ENCODE data around the gene PMM2. TPM values are rescaled to one million over a fixed set of nuclear protein-coding genes. Genes with fewer than 3 reads are reported as not detected.
A peak's percentile ranks its signal among the peaks of the same experiment; 100 is the strongest.

PMM2 gene
- total RNA-seq, 1 experiment from 2014 or later = 53.3 TPM

- Histone ChIP-seq H3K9me2 (ENCODE audit: insufficient read depth) (no peaks in the 10 kb centered on the region), H3K4me2 (ENCODE audit: low read length) (no peak overlapping the region; the same call in 1 of the 2 replicates), H3K79me2 (ENCODE audit: insufficient read depth, low read length) (peaks cover 74% of the 10 kb centered on the region), H3K4me1 (ENCODE audit: control insufficient read depth in 1 of 2, insufficient read depth in 2 of 2, low read length in 2 of 2) (peaks cover 51 to 67% of the 10 kb centered on the region in 2 experiments), H3K4me3 (replicated peaks in 1 of 2; ENCODE audit: low read depth in 1 of 2, low read length in 2 of 2) (no peak overlapping the region), H3K27ac (ENCODE audit: low read depth, low read length) (peak overlapping the region; percentile 45; the same call in 1 of the 2 replicates), H4K20me1 (ENCODE audit: insufficient read depth) (no peaks in the 10 kb centered on the region; the same call in 1 of the 2 replicates), H3K9ac (ENCODE audit: low read length) (no peak overlapping the region), H3K36me3 (ENCODE audit: control insufficient read depth in 1 of 2, insufficient read depth in 2 of 2, low read length in 2 of 2) (no peaks in the 10 kb centered on the region), H2AFZ (ENCODE audit: low read depth, low read length, poor library complexity, severe bottlenecking) (no peak overlapping the region), H3K27me3 (ENCODE audit: insufficient read depth, low read length) (no peaks in the 10 kb centered on the region), H3K9me3 (ENCODE audit: control insufficient read depth in 1 of 2, insufficient read depth in 1 of 2, low read depth in 1 of 2, low read length in 2 of 2) (no peaks in the 10 kb centered on the region)
- ChIA-PET RAD21 (ENCODE audit: low non-redundant PET in 1 of 2, low total read pairs in 2 of 2, uncharacterized antibody in 2 of 2, unreplicated experiment in 2 of 2) (no interaction called here), POLR2A (interaction anchor here (0.7 kb wide), 1 partner anchor 9 kb away, joined by 3 read pairs; no protein-coding TSS in a partner anchor), CTCF (interaction anchor here (0.8 to 1.1 kb wide), 2 partner anchors 15 to 274 kb away, joined by 3 read pairs; no protein-coding TSS in a partner anchor)
- no peak for TF ChIP-seq CEBPB (IDR thresholded peaks at IDR 0.05; ENCODE audit: low read depth)
- TF ChIP-seq MAX (IDR thresholded peaks at IDR 0.05) = no peak
- TF ChIP-seq ZBTB33 (IDR thresholded peaks at IDR 0.05; ENCODE audit: extremely low read depth, insufficient replicate concordance, low read length) = no peak
- TF ChIP-seq POLR2AphosphoS5 (IDR thresholded peaks at IDR 0.05; ENCODE audit: low read depth, low read length) = no peak
- TF ChIP-seq CBX3 (IDR thresholded peaks at IDR 0.05; ENCODE audit: low read depth) = no peak
- TF ChIP-seq CTCF (IDR thresholded peaks at IDR 0.05 in 2 of 3, conservative IDR thresholded peaks at IDR 0.05 in 1 of 3; ENCODE audit: borderline replicate concordance in 1 of 3, insufficient read depth in 1 of 3, low read depth in 2 of 3, low read length in 2 of 3) = no peak
- TF ChIP-seq EZH2 (IDR thresholded peaks at IDR 0.05) = no peak
- TF ChIP-seq ATF3 (IDR thresholded peaks at IDR 0.05) = no peak
- no peak for TF ChIP-seq EZH2phosphoT487 (IDR thresholded peaks at IDR 0.05; ENCODE audit: borderline replicate concordance)
- TF ChIP-seq ZFX (IDR thresholded peaks at IDR 0.05) = no peak
- TF ChIP-seq ELF1 (IDR thresholded peaks at IDR 0.05; ENCODE audit: borderline replicate concordance, low read depth) = no peak
- TF ChIP-seq RAD21 (IDR thresholded peaks at IDR 0.05; ENCODE audit: low read depth) = no peak
- no peak for TF ChIP-seq FOSL1 (IDR thresholded peaks at IDR 0.05; ENCODE audit: low read depth)
- no peak for ATAC-seq
- DNase-seq (ENCODE audit: low read depth, low spot score) = no peak
- intact Hi-C loops (cut with micrococcal nuclease) = no loop called here
- TSS peak; percentile 11 for BruUV-seq (replicated peaks)
These were observed 67.7 kb downstream of the PMM2 start for GRCh38 chr16:8865145-8865882.

Measured in HCT116 (cell line).